HG03045 (cell line): ENCODE measurements around the gene TNC.
"Not testable (repeated sequence)": the region's sequence is repeated elsewhere in the genome, so short reads cannot be mapped to it uniquely, and the experiment has no call there.

Source experiments
- ATAC-seq: cut with Tn5 transposase; IDR thresholded peaks from one replicate; pipeline ENCODE4 v1.9.1; 2021; ENCODE audit warnings: mild to moderate bottlenecking, moderate library complexity; ENCODE audit not compliant: unreplicated experiment

TNC gene

GRCh38 chr9:115135821-115136778, 18.1 kb upstream of the TNC start:
- no peak for ATAC-seq

- no peak for ATAC-seq
Measured at GRCh38 chr9:115134941-115135340, 17.0 kb upstream of the TNC start.

GRCh38 chr9:115133649-115134048, 15.7 kb upstream of the TNC start:
- ATAC-seq, result no peak

GRCh38 chr9:115132648-115133047, 14.7 kb upstream of the TNC start:
- no peak for ATAC-seq

- no peak for ATAC-seq
Measured at GRCh38 chr9:115130176-115130575, 12.2 kb upstream of the TNC start.

- not testable (repeated sequence) for ATAC-seq
Measured at GRCh38 chr9:115128726-115129125, 10.8 kb upstream of the TNC start.

GRCh38 chr9:115127191-115127817, 9.3 kb upstream of the TNC start:
- ATAC-seq, result no peak

GRCh38 chr9:115126404-115126803, 8.4 kb upstream of the TNC start:
- ATAC-seq, result no peak

- no peak for ATAC-seq
Measured at GRCh38 chr9:115122937-115123336, 5.0 kb upstream of the TNC start.

- ATAC-seq, result no peak
Measured at GRCh38 chr9:115121181-115121580, 3.2 kb upstream of the TNC start.

GRCh38 chr9:115118879-115119218, 892 bp upstream of the TNC start:
- no peak for ATAC-seq

GRCh38 chr9:115116421-115117284, 1.3 kb downstream of the TNC start:
- no peak for ATAC-seq

GRCh38 chr9:115115924-115116323, 2.0 kb downstream of the TNC start:
- ATAC-seq, result no peak

GRCh38 chr9:115115117-115115880, 2.7 kb downstream of the TNC start:
- ATAC-seq, result no peak

- ATAC-seq, result no peak
Measured at GRCh38 chr9:115114546-115114945, 3.4 kb downstream of the TNC start.

- ATAC-seq, result no peak
Measured at GRCh38 chr9:115114084-115114483, 3.9 kb downstream of the TNC start.

GRCh38 chr9:115111874-115112273, 6.1 kb downstream of the TNC start:
- no peak for ATAC-seq

GRCh38 chr9:115109486-115109885, 8.5 kb downstream of the TNC start:
- no peak for ATAC-seq

GRCh38 chr9:115107701-115108100, 10.3 kb downstream of the TNC start:
- ATAC-seq, result no peak

- ATAC-seq, result no peak
Measured at GRCh38 chr9:115106642-115107041, 11.3 kb downstream of the TNC start.

GRCh38 chr9:115106001-115106400, 12.0 kb downstream of the TNC start:
- ATAC-seq, result no peak
